Endothelial cell of hepatic sinusoid (primary cell): ENCODE measurements around the gene MPPED2.

Source experiments
- in situ Hi-C: cut with HindIII; loops from 2 replicates; pipeline ENCODE4 v1.10.0; 2017; ENCODE audit warnings: low sequenced_read_pairs

The MPPED2 gene

DNA sequence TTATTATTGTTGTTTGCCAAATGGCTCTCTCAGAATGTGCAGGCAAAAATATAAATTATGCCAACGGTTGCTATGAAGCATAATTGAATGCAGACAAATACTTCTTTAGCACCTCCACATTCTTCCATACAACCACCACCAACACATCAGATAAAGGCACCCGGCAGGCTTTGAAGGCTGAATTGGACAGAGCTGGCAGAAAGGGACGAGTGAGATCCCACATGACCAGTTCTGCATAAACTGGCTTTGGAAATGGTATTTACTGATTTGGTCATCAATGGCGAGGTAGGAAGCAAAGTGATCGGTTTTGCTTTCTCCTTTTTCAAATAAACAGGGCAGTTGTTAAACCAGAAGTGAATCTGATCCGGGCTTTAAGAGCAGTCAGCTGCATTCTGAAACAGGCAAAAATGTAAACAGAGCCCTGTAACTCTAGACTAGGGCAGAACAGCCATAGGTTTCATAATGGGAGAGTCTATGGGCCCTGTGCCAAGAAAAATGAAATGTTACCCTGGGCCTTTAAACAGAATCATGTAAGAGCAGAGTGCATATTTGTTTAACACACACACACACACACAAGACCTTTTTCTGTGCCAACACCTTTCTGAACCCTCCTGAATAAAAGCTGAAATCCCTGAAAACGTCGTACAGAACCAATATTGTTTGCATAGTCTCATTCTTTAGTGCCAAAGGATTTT is 97.7 kb downstream of the MPPED2 start:
- in situ Hi-C loops, result no loop called here

DNA sequence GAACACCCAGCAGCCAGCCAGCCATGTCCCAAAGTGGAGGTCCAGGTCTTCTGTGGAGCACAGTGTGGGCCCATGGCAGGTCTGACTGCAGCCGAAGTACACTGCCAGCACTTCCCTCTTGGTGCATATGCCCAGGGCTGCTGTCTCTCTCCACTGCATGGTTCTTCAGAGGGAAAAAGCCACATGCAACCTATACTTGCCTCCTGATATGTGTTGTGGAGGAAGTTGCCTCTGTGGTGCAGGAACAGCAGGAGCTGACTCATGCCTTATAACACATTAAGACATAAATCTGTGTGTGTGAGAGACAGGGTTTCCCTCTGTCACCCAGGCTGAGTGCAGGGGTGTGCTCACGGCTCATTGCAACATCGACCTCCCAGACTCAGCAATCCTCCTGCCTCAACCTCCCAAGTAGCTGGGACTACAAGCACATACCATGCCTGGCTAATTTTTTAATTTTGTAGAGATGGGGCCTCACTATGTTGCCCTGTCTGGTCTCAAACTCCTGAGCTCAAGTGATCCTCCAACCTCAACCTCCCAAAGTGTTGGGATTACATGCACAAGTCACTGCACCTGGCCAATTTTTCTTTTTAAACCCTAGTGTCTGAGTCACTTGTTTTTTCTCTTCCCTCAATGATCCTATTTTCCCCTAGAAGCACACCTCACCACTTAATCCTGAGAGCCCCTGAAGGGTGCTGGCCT is 98.8 kb downstream of the MPPED2 start:
- in situ Hi-C loops, result no loop called here

DNA sequence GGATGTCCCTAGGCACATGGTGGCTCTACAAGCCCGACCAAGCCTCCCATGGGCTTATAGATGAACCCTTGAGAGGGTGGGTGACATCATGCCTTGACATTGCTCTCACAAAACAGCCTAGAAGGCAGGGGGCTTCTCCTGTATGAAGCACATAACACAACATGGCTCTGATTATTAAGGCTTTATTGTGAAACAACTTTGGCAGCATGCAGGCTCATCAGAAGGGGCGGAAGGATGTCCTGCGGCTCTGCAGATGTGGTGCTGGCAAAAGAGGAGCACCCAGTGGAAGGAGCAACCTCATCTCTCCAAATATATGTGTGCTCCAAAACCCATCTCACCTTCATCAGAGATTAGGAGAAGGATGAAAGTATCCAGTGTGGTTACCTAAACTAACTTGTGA is 100.4 kb downstream of the MPPED2 start:
- in situ Hi-C loops, result no loop called here

DNA sequence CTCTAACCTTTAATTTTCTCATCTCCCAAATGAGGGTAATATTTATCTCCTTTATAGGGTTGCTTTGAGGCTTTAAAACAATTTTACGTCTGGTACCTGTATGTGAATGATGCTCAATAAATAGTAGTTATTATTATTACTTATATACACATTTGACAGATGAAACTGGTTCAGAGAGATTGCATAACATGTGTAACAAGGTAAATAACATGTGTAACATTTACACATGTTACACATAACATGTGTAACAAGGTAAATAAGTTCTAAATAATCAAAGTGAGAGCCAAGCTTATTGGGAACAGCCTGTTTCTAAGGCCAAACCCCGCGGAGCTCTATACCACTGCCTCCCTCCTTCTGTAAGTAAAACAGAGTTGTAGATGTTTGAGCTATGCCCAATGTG is 100.9 kb downstream of the MPPED2 start:
- in situ Hi-C loops, result no loop called here

DNA sequence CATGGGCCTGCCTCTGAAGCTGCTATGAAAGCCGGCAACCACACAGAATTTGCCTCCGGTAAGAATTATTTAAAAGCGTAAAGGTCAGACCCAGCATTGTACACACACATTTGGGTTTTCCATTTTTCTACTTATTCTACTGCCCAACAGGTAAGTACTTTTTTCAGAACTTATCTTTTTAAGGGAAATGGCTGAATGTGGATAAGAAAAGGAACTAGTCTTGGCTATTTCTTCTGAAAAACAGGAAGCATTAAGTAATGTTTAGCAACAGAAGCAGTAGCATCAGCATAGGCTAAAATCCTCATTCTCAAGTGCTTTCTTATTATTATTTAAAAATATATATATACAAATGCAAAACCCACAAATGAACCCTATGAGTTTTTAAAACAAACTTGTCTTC is 103.1 kb downstream of the MPPED2 start:
- in situ Hi-C loops, result no loop called here

DNA sequence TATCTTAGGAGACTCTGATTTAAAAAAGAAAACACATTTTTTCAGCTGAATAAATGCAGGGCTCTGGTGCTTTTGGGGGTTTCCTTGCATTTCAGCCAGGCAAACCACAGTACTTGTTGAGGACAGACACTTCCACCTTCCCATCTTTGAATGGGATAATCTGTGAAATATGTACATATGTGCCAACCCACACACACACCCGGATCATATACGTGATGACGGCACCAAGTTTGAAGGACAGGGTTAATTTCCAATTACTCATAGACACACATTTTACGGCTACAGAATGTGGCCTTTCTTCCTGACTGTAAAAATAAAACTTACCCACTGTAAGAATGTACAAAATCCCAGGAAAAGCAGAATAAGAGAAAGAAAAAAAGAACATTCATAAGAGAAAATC is 104.4 kb downstream of the MPPED2 start:
- in situ Hi-C loops, result no loop called here

DNA sequence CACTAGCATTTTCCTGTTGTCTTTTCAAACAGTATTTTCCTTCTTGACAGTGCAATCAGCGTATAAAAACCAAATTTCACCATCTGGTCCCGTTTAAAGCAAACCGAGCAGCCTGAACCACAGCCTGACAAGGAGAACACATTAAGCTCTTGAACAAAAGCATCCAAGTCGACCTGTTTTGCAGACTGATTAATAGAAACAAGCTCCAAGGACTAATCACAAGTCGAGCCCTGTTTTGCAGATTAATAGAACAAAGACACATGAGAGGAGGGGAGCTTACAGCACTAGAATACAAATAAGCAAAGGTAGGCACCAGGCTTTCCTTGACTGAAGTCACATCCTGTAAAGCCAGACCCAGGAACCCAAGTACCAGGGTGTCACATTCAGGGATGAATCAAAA is 104.8 kb downstream of the MPPED2 start:
- in situ Hi-C loops, result no loop called here

DNA sequence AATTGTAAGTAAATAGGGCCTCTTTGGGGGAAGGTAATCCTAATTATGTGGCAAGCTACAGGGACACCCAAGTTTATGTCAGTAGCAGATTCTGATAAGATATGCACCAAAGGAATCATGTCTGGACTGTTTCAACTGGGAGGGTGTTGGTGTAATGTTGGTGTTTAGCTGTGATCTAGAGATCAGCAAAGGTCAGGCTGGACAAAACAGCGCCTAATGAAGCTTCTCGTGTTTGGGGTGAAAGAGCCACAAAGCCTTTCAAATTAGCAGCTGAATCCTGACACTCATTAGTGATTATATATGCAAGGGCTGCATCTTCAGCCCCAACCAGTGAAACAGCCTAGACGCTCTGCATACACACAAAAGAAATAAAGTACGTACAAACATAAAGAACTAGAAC is 106.3 kb downstream of the MPPED2 start:
- in situ Hi-C loops, result no loop called here

DNA sequence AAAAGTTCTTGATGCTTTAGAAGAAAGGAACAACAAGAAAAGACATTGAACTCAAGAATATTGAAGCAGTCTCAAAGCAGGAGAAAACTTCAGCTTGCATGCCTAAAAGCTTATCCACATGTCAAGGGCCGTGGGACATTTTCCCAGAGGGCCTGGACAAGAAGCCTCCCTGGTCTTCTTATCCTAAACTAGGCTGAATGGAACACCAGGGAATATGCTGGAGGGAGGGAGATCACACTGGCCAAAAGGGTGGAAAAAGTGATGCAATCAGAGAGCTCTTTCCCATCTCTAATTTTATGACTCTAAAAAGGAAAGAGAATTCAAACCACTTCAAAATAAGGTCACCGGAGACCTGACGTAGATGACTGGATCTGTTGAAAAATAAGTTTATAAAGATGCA is 107.2 kb downstream of the MPPED2 start:
- in situ Hi-C loops, result no loop called here

DNA sequence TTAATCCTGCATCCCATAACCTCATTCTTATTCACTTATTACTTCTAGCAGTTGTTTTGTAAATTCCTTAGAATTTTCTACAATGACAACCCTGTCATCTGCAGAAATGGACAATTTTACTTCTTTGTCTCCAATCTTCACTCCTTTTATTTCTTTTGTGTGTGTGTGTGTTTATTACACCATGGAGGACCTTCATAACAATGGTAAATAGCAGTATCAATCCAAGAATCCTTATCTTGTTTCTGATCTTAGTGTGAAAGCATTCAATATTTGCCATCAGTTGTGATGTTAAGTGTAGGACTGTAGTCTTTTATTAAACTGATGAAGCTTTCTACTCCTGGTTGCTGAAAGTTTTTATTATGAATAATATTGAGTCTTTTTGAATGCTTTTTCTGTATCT is 109.1 kb downstream of the MPPED2 start:
- in situ Hi-C loops, result no loop called here

DNA sequence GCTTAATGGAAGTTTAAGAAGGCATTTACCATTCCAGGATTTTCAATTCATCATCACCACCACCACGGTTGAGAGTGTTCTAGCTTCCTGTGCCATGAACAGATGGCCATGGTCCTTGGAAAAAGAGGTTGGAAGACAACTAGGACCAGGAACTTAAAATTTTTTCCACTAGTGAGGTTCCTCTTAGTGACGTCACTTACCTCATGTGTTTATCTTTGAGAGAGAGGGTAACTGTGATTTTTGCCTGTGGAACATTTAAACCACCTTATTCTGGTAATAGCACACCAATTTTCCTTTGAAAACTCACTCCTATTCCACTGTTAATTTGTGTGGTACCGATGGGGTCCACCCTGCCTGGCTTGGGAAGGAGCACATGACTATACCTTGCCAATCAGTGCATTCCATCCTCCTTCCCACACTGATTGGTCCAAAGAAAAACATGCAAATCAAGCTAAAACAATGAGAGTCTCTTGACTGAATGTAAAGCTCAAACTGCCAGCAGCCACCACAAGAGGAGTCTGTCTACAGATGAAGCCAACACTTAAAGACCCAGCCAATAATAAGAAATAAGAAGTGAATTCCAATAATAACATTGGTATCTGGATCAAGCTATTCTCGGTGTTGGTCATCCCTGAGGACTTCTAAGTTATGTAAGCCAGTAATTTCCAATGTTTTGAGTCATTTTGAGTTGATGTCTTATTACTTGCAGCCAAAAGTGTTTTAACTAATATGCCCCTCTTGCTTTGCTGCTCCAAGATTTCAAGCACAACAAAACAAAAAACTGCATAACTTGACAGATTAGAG is 111.8 kb downstream of the MPPED2 start:
- in situ Hi-C loops, result no loop called here

DNA sequence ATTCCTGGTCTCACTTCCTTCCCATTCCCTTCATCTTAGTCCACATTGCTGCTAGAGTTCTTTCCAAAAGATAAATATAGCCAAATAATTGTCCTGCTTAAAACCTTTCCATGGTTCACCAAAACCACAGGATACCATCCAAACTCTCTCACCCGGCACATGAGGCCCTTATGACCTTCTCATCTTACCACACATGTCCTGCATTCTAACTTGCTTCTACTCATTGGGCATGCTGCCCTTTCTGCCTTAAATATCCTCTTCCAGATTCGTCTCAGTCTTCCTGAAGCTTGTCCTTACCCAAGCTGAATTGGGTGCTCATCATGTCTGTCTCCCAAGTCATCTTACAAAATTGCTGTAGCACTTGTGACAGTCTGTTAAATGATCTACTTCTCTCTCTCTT is 114.9 kb downstream of the MPPED2 start:
- in situ Hi-C loops, result no loop called here

DNA sequence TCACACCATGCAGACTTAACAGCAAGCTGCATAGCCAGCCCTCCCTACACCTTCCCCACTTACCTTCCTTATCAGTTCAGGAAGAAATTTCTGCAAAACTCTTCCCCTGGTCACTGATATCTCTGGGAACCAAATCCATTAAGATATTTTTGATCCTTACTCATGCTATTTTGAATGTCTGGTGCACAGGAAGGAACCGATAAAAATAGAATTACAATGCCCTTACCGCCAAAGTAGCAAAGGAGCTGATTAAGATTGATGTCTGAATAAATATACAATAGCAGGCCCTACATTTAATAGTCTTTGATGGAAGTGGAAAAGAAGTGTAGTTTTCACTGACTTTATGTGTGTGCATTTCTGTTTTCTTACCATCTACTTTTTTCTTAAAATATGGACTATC is 117.3 kb downstream of the MPPED2 start:
- in situ Hi-C loops, result no loop called here

DNA sequence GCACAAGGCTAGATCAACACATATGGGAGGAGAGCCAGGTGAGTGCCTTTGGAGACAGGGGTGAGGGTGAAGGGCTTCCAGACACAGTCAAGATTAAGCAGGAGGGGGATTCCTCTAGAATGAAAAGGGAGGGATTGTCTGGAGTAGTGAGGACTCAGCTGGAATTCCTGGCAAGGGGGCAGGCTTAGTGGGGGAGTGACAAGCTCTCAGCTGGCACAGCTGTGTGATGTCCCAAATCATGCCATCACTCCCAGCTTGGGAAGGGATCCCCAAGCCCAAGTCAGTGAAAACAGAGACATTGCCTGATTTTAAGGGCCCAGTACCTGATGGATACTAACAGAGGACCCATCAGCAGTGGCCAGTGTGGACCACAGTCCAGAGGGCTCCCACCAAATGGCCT is 119.0 kb downstream of the MPPED2 start:
- in situ Hi-C loops, result no loop called here

DNA sequence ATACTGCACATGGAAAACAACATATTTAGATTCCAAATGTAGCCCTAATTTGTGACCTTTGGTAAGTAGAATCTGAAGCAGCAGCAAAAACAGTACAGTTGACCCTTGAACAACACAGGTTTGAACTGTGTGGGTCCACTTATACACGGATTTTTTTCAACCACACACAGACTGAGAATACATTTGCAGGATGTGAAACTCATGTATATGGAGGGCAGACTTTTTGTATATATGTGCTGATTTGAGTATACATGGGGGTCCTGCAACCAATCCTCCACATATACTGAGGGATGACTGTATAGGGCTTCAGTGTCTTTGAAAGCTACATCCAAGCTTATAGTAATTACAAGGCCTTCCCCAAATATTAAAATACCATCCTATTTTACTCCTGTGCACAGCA is 120.5 kb downstream of the MPPED2 start:
- in situ Hi-C loops, result no loop called here

DNA sequence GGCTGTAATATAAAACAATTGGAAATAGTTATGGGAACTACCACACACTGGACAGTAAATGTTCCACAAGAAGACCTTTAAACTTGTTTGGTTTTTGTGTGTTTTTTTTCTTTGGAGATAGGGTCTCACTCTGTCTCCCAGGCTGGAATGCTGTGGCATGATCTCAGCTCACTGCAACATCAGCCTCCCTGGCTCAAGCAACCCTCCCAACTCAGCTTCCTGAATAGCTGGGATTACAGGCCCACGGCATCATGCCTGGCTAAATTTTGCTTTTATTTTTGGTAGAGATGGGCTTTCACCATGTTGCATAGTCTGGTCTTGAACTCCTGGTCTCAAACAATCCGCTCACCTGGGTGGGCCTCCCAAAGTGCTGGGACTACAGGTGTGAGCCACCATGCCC is 121.0 kb downstream of the MPPED2 start:
- in situ Hi-C loops, result no loop called here

DNA sequence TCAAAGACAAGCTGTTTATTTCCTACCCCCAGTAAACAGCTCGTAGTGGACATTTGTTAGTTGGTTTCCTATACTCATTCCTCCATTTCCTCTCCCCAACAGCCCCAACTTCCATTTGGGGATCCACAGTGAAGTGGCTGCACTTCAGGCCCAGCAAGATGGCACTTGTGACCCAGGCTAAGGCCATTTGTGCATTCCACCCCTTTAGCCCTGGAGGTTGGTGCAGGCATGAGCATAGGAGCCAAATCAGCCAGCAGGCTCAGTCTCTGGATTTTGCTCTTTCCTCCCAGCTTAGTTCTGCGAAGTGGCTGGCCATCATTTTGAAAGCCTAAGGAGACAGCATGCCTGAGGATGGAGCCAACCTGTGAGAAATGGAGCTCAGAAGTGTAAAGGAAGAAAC is 122.9 kb downstream of the MPPED2 start:
- in situ Hi-C loops, result no loop called here

DNA sequence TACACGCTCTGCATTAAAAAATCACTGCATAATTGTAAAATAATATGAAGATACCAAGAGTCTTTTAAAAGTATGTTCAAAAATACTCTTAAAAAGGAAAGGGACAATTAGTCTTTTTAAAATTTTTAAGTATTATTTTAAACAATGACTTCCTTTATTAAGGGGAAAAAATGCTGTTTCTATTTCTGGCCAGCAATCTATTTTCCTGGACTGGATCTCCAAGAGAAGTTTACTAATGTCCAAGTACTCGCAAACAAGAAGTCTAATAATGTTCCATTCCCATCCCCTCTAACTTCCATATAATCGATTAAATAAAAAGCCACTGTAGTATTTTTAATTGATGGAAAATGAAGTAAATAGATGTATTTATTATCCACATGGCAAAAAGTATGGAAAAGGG is 123.7 kb downstream of the MPPED2 start:
- in situ Hi-C loops, result no loop called here

DNA sequence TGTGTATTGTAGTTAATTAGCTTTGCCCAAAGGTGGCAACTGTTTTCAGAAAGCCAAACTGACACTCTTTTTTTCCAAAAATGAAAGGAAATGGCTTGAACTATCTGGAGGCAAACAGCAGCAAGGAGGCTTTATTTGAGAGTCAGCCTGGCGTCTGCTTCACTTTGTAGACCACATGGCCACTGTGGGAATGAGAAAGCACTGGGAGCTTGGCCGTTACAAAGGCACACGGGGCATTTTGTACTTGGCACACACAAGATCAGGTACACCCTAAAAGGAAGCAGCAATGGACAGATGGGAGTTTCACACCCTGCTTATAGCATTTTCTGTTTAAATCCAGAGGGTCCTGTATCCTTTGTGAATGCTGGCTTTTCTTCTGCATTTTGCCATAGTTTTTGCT is 126.3 kb downstream of the MPPED2 start:
- in situ Hi-C loops, result no loop called here

DNA sequence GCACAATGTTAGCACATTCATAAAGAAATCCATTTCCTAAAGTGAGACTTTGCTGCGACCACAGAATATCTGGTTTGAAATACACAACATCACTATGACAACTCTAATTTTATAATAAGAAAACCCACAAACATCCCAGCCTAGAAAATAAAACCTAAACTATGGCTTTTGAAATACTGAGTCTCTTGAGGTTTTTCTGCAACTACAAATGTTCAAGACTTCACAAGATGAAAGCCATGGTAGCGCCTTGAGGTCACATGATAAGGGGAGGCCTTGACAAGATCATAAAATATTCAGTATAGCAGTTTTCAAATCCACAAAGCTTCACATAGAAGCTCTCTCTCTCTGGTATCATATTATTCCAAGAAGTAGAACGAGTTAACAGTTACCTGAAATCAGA is 126.8 kb downstream of the MPPED2 start:
- in situ Hi-C loops, result no loop called here

DNA sequence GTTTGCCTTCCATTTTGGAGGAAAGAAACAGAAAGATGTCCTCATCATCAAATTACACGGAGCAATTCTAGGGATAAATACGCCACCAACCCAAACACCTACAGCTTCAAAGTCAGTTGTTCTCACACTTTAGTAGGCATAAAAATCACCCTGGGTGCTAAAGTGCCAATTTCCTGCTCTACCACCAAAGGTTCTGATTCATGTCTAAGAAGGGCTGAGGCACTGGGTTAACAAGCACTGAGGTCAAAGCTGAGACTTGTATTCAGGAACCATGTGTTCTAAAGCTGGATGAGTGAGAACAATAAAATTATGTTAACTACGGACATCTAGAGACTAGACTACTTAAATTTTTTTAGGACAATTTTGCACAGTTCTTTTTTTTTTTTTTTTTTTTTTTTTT is 127.6 kb downstream of the MPPED2 start:
- in situ Hi-C loops, result no loop called here

DNA sequence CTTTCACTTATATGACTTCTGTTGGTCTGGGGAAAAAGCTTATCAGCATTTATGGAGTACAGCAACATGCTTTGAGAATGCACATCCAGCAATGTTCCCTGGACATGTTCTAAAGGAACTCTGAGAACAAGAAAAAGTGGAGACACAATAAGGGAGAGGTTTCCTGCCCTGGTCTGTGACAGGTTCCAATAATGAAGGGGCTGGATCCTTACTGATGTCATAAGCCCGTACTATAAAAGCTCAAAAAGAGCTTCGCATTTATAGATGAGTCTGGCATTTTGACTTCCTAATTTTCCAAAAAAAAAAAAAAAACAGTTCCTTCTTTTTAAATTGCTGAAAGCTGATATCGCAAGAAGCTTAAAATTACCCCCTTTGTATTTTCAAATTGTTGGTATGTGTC is 129.1 kb downstream of the MPPED2 start:
- in situ Hi-C loops, result no loop called here
